Testis (tissue), 2 donors: ENCODE data around the gene CCDC57.

Experiments used
- CTCF ChIP-seq, 3 experiments: fragments of 450-650 bp in 2 of 3; fragments of 200-600 bp in 1 of 3; sonication (generic) in 1 of 3; IDR thresholded peaks; one replicate each; pipeline ENCODE4 v1.5.1; 2016 to 2019; ENCODE audit warnings: antibody characterized with exemption in 3 of 3, mild to moderate bottlenecking in 2 of 3, moderate library complexity in 1 of 3
- POLR2A ChIP-seq: fragments of 450-650 bp; IDR thresholded peaks from one replicate; pipeline ENCODE4 v1.6.1; 2017; ENCODE audit warnings: antibody characterized with exemption, mild to moderate bottlenecking, moderate library complexity

- TF ChIP-seq CTCF (IDR thresholded peaks at IDR 0.05) (no peak), POLR2A (no peak)
These were observed 25.3 kb upstream of the CCDC57 start for GRCh38 chr17:82237746-82238471.
